Karpas-422 (cell line): ENCODE results near the gene THEMIS2. TPM values are rescaled to one million over a fixed set of nuclear protein-coding genes. Genes with fewer than 3 reads are reported as not detected.

ENCODE experiments used
- DNase-seq: peaks from one replicate; pipeline ENCODE4 v3.0.0-alpha.2; 2015
- H2AFZ ChIP-seq: fragments of 200-600 bp; sonication (generic); 2 replicates; pipeline ENCODE4 v1.6.1; 2014; ENCODE audit warnings: antibody characterized with exemption, low read length, mixed read lengths
- H3K27ac ChIP-seq: fragments of 200-600 bp; sonication (generic); 2 replicates; pipeline ENCODE4 v1.5.1; 2014; ENCODE audit warnings: mild to moderate bottlenecking, low read length, moderate library complexity
- H3K27me3 ChIP-seq: fragments of 200-600 bp; sonication (generic); 2 replicates; pipeline ENCODE4 v1.6.1; 2014; ENCODE audit warnings: low read length, mixed read lengths
- H3K36me3 ChIP-seq: fragments of 200-600 bp; sonication (generic); 2 replicates; pipeline ENCODE4 v1.6.1; 2014; ENCODE audit warnings: low read length, mixed read lengths; ENCODE audit not compliant: insufficient read depth
- H3K4me1 ChIP-seq: fragments of 200-600 bp; sonication (generic); 2 replicates; pipeline ENCODE4 v1.6.1; 2014; ENCODE audit warnings: mild to moderate bottlenecking, low read length, mixed read lengths
- H3K4me2 ChIP-seq: fragments of 200-600 bp; sonication (generic); 2 replicates; pipeline ENCODE4 v1.6.1; 2014; ENCODE audit warnings: low read length, low read depth, mild to moderate bottlenecking; ENCODE audit not compliant: poor library complexity, severe bottlenecking
- H3K4me3 ChIP-seq: fragments of 200-600 bp; sonication (generic); 2 replicates; pipeline ENCODE4 v1.5.1; 2014; ENCODE audit warnings: mild to moderate bottlenecking, antibody characterized with exemption, low read length, mixed read lengths
- H3K79me2 ChIP-seq: fragments of 200-600 bp; sonication (generic); 2 replicates; pipeline ENCODE4 v1.6.1; 2014; ENCODE audit warnings: mild to moderate bottlenecking, low read length, mixed read lengths
- H3K9ac ChIP-seq: fragments of 200-600 bp; sonication (generic); 2 replicates; pipeline ENCODE4 v1.6.0; 2014; ENCODE audit warnings: low read length
- H3K9me2 ChIP-seq: fragments of 200-600 bp; sonication (generic), shearing (Covaris generic); replicated peaks from 2 replicates; pipeline ENCODE4 v1.6.0; 2014; ENCODE audit warnings: mild to moderate bottlenecking, low read length, moderate library complexity; ENCODE audit not compliant: insufficient read depth
- H3K9me3 ChIP-seq: fragments of 300-700, 200-600 bp; sonication (generic); 2 replicates; pipeline ENCODE4 v1.6.1; 2014; ENCODE audit warnings: low read length, mixed read lengths
- H4K20me1 ChIP-seq: fragments of 200-600 bp; sonication (generic); 2 replicates; pipeline ENCODE4 v1.6.1; 2014; ENCODE audit warnings: mild to moderate bottlenecking, antibody characterized with exemption, low read length, low read depth; ENCODE audit not compliant: insufficient read depth
- total RNA-seq: library from RNA; depleted of rRNA; stranded (reverse); fragments of >200 nt; shearing (Covaris generic); gene quantifications from 2 replicates; pipeline ENCODE4 v1.2.3, GENCODE V29; 2014; ENCODE audit warnings: low replicate concordance

The THEMIS2 gene
- total RNA-seq, 1 experiment from 2014 or later, result 8.7 TPM

DNA sequence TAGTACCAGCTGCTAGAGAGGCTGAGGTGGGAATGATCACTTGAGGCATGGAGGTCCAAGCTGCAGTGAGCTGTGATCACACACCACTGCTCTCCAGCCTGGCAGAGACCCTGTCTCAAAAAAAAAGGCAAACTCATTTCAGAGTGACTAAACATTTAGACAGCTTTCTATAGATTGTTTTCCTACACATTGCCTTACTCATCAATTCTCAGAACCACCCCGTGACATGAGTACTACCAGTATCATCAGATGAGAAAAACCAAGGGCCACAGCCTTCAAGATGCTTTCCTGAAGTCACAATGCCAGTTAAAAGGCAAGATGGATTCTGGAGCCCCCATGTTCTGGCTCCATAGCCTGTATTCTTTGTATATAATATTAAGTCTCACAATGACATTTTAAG is 40.1 kb downstream of the THEMIS2 start:
- H3K9ac ChIP-seq, result no peak overlapping the region
- no peak overlapping the region for H3K4me3 ChIP-seq
- H3K79me2 ChIP-seq, result peaks cover 49% of the 10 kb centered on the region
- no peaks in the 10 kb centered on the region for H3K27me3 ChIP-seq
- H3K4me2 ChIP-seq, result peak overlapping the region; percentile 10
- no peak overlapping the region for H2AFZ ChIP-seq
- DNase-seq, result no peak
- H4K20me1 ChIP-seq, result no peaks in the 10 kb centered on the region
- peaks cover 30% of the 10 kb centered on the region; the same call in 1 of the 2 replicates for H3K36me3 ChIP-seq
- H3K9me3 ChIP-seq, result no peaks in the 10 kb centered on the region
- no peaks in the 10 kb centered on the region for H3K9me2 ChIP-seq
- no peak overlapping the region for H3K27ac ChIP-seq
- peaks cover 11% of the 10 kb centered on the region; the same call in 1 of the 2 replicates for H3K4me1 ChIP-seq

- H3K9ac ChIP-seq, result no peak overlapping the region
- H3K36me3 ChIP-seq, result peaks cover 13% of the 10 kb centered on the region; the same call in 1 of the 2 replicates
- no peak overlapping the region for H3K4me2 ChIP-seq
- H3K79me2 ChIP-seq, result peaks cover 40% of the 10 kb centered on the region
- no peaks in the 10 kb centered on the region for H3K9me2 ChIP-seq
- H4K20me1 ChIP-seq, result no peaks in the 10 kb centered on the region
- peak overlapping the region; percentile 90 for H2AFZ ChIP-seq
- H3K27me3 ChIP-seq, result no peaks in the 10 kb centered on the region
- H3K4me1 ChIP-seq, result peaks cover 11% of the 10 kb centered on the region; the same call in 1 of the 2 replicates
- DNase-seq, result no peak
- no peak overlapping the region for H3K27ac ChIP-seq
- H3K4me3 ChIP-seq, result no peak overlapping the region
- H3K9me3 ChIP-seq, result no peaks in the 10 kb centered on the region
These were observed 42.8 kb downstream of the THEMIS2 start for GRCh38 chr1:27915082-27915575.

DNA sequence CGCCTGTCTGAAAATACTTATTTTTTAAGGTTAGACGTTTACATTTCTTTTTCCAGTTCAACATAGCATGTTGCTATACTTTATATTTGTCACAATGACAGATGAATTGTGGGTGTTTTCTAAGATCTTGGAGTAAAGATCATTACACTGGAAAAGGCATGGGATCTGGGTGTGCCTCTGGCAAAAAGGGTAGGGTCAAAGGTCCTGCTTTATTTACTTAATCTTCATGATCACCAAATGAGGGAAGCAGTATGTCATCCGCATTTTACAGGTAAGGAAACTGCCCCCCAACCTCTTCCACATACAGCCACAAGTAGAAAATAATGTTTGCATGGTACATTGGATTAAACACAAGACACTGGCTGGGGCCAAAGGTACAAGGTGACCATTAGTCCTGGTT is 49.9 kb downstream of the THEMIS2 start:
- no peaks in the 10 kb centered on the region for H3K4me1 ChIP-seq

DNA sequence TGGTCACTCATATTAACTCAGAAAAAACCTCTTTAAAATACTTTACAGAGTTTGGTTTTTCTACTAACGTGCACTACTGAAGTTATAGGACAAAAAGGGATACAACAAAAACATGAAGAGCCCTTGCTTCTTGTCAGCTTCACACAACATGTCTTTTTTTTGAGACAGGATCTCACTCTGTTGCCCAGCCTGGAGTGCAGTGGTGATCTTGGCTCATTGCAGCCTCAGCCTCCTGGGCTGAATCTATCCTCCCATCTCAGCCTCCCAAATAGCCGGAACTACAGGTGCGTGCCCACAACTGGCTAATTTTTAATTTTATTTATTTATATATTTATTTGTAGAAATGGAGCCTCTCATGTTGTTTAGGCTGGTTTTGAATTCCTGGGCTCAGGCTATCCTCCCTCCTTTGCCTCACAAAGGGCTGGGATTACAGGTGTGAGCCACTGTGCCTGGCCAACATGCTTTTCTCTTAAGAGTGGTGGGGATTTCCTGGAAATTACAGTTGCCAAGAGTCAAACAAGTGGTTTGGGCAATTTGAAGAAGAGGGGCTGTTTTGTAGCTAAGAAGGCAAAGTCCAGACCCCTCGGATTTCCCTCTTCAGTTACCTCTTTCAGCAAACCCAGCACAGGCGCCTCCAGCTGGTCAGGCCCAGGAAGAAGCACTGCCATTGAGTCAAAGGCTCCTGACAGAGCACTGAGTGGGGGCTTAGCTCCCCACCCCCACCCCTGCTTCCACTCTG is 56.0 kb downstream of the THEMIS2 start:
- Histone ChIP-seq H3K79me2 (no peaks in the 10 kb centered on the region), H3K4me3 (no peak overlapping the region), H3K27me3 (no peaks in the 10 kb centered on the region), H3K9me2 (no peaks in the 10 kb centered on the region), H4K20me1 (no peaks in the 10 kb centered on the region), H3K36me3 (no peaks in the 10 kb centered on the region), H3K9me3 (no peaks in the 10 kb centered on the region), H3K9ac (no peak overlapping the region), H3K4me2 (no peak overlapping the region), H3K4me1 (peaks cover 10% of the 10 kb centered on the region), H2AFZ (no peak overlapping the region), H3K27ac (no peak overlapping the region)
- peak; percentile 60 for DNase-seq

More for the DNA sequence above, 49.9 kb downstream of the THEMIS2 start:
- H3K4me3 ChIP-seq, result no peak overlapping the region
- H4K20me1 ChIP-seq, result no peaks in the 10 kb centered on the region
- DNase-seq, result no peak
- no peak overlapping the region for H3K27ac ChIP-seq
- no peak overlapping the region for H3K4me2 ChIP-seq
- no peaks in the 10 kb centered on the region for H3K9me3 ChIP-seq
- no peak overlapping the region for H2AFZ ChIP-seq
- no peaks in the 10 kb centered on the region for H3K9me2 ChIP-seq
- no peaks in the 10 kb centered on the region for H3K79me2 ChIP-seq
- no peaks in the 10 kb centered on the region for H3K27me3 ChIP-seq
- no peaks in the 10 kb centered on the region for H3K36me3 ChIP-seq
- H3K9ac ChIP-seq, result no peak overlapping the region

- no peak for DNase-seq
- no peaks in the 10 kb centered on the region for H3K9me3 ChIP-seq
- H4K20me1 ChIP-seq, result no peaks in the 10 kb centered on the region
- H3K4me3 ChIP-seq, result no peak overlapping the region
- H3K36me3 ChIP-seq, result no peaks in the 10 kb centered on the region
- peaks cover 10% of the 10 kb centered on the region for H3K4me1 ChIP-seq
- H3K27me3 ChIP-seq, result no peaks in the 10 kb centered on the region
- no peak overlapping the region for H3K27ac ChIP-seq
- no peak overlapping the region for H3K4me2 ChIP-seq
- no peak overlapping the region for H3K9ac ChIP-seq
- H3K79me2 ChIP-seq, result no peaks in the 10 kb centered on the region
- H3K9me2 ChIP-seq, result no peaks in the 10 kb centered on the region
- no peak overlapping the region for H2AFZ ChIP-seq
These were observed 58.8 kb downstream of the THEMIS2 start for GRCh38 chr1:27931184-27931583.

GRCh38 chr1:27931759-27932158 is 59.4 kb downstream of the THEMIS2 start:
- no peak for DNase-seq
- Histone ChIP-seq H3K9me2 (no peaks in the 10 kb centered on the region), H2AFZ (no peak overlapping the region), H3K9ac (no peak overlapping the region), H4K20me1 (no peaks in the 10 kb centered on the region), H3K36me3 (no peaks in the 10 kb centered on the region), H3K4me1 (peaks cover 10% of the 10 kb centered on the region), H3K27me3 (no peaks in the 10 kb centered on the region), H3K9me3 (no peaks in the 10 kb centered on the region), H3K4me3 (no peak overlapping the region), H3K4me2 (no peak overlapping the region), H3K79me2 (no peaks in the 10 kb centered on the region), H3K27ac (no peak overlapping the region)

DNA sequence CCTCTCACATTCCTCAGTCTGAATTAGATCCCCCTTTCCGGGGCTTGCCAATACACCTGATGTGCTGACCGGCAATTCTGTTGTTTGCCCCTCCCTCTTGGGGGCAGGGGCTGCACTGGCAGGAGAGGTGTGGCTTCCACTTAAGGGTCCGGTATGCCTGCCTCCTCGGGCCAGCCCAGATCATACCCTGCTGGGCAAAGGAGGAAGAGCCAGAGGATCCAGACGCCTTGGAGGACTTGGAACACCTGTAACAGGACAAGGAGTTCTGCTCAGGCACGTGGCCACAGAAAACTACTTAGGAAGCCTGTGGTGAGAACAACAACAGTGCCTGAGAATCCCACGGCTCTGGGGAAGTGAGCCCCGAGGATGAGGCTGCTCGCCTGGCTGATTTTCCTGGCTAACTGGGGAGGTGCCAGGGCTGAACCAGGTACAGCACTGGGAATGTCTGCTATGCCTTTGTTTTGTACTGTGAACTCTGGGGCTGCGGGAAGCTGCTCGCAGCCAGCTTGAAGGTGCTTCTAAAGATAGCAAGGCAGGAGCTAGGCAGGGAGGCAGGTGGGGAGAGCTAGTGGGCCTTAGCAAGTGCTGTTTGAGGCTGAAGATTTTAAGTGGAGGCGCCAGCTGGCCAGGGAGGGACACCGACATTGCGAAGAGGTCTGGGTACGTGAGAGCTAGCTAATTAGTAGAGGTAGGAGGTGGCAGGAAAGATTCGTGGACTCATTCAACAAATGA is 62.6 kb downstream of the THEMIS2 start, which contains the start of gene SMPDL3B:
Gene SMPDL3B (plus strand): TSS at position 183 of the 732 bp plus-strand sequence. CDS start 184 bp downstream, at position 367.
- no peak for DNase-seq
- Histone ChIP-seq H3K9me2 (no peaks in the 10 kb centered on the region), H3K27ac (no peak within 1 kb of the TSS), H3K4me1 (peaks cover 11% of the 10 kb centered on the region), H4K20me1 (no peaks in the 10 kb centered on the region), H3K9me3 (no peaks in the 10 kb centered on the region), H2AFZ (no peak within 1 kb of the TSS; the same call in 1 of the 2 replicates), H3K27me3 (no peaks in the 10 kb centered on the region), H3K79me2 (no peaks in the 10 kb centered on the region), H3K4me2 (no peak within 1 kb of the TSS), H3K36me3 (no peaks in the 10 kb centered on the region), H3K9ac (no peak within 1 kb of the TSS), H3K4me3 (no peak within 1 kb of the TSS)

- Histone ChIP-seq H3K4me2 (no peak overlapping the region), H3K9me3 (no peaks in the 10 kb centered on the region), H4K20me1 (no peaks in the 10 kb centered on the region), H2AFZ (no peak overlapping the region), H3K4me3 (no peak overlapping the region), H3K27ac (no peak overlapping the region), H3K9ac (no peak overlapping the region), H3K9me2 (no peaks in the 10 kb centered on the region), H3K79me2 (no peaks in the 10 kb centered on the region), H3K36me3 (no peaks in the 10 kb centered on the region), H3K4me1 (peaks cover 14% of the 10 kb centered on the region), H3K27me3 (no peaks in the 10 kb centered on the region)
- DNase-seq, result no peak
These were observed 63.4 kb downstream of the THEMIS2 start for GRCh38 chr1:27935721-27936120.
